ENCODE measurements around the gene UVRAG. TPM values are rescaled to one million over a fixed set of nuclear protein-coding genes. Genes with fewer than 3 reads are reported as not detected.
A peak's percentile ranks its signal among the peaks of the same experiment; 100 is the strongest.

UVRAG gene
- total RNA-seq, 1 experiment from 2014 or later = 31.3 TPM

GRCh38 chr11:75853971-75854370 lies 39.0 kb downstream of the UVRAG start:
- ChIA-PET CTCF (no interaction called here), POLR2A (no interaction called here)
- intact Hi-C loops (cut with micrococcal nuclease; ENCODE audit: unreplicated experiment) = no loop called here
- DNase-seq = no peak
- Histone ChIP-seq H3K4me3 (ENCODE audit: low read depth, low read length) (no peak overlapping the region), H3K36me3 (ENCODE audit: control insufficient read depth, insufficient read depth, low read length) (no peaks in the 10 kb centered on the region), H3K4me1 (peaks cover 21% of the 10 kb centered on the region), H3K9me3 (no peaks in the 10 kb centered on the region), H3K27me3 (replicated peaks; ENCODE audit: control insufficient read depth, insufficient read depth, low read length) (no peaks in the 10 kb centered on the region)
- peaks cover 18% of the 10 kb centered on the region for H3K36me3 Mint-ChIP-seq (ENCODE audit: insufficient read depth, unreplicated experiment)
- no peaks in the 10 kb centered on the region for H3K9me3 Mint-ChIP-seq (ENCODE audit: unreplicated experiment)
- BruUV-seq (replicated peaks) = no TSS peak
- H3K4me1 Mint-ChIP-seq (ENCODE audit: low read depth, unreplicated experiment) = peaks cover 18% of the 10 kb centered on the region
- H3K27me3 Mint-ChIP-seq (ENCODE audit: insufficient read depth, unreplicated experiment) = no peaks in the 10 kb centered on the region
- no peak overlapping the region for H3K4me3 Mint-ChIP-seq (ENCODE audit: unreplicated experiment)
- H3K27ac Mint-ChIP-seq (ENCODE audit: unreplicated experiment) = no peak overlapping the region
- TF ChIP-seq, protein P1, sequence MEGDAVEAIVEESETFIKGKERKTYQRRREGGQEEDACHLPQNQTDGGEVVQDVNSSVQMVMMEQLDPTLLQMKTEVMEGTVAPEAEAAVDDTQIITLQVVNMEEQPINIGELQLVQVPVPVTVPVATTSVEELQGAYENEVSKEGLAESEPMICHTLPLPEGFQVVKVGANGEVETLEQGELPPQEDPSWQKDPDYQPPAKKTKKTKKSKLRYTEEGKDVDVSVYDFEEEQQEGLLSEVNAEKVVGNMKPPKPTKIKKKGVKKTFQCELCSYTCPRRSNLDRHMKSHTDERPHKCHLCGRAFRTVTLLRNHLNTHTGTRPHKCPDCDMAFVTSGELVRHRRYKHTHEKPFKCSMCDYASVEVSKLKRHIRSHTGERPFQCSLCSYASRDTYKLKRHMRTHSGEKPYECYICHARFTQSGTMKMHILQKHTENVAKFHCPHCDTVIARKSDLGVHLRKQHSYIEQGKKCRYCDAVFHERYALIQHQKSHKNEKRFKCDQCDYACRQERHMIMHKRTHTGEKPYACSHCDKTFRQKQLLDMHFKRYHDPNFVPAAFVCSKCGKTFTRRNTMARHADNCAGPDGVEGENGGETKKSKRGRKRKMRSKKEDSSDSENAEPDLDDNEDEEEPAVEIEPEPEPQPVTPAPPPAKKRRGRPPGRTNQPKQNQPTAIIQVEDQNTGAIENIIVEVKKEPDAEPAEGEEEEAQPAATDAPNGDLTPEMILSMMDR (IDR thresholded peaks at IDR 0.05; ENCODE audit: insufficient read depth in 1 of 2, low read depth in 1 of 2, low read length in 1 of 2, severe bottlenecking in 1 of 2, unreplicated experiment in 1 of 2) = no peak

- peaks cover 18% of the 10 kb centered on the region for H3K4me1 Mint-ChIP-seq (ENCODE audit: low read depth, unreplicated experiment)
- H3K9me3 Mint-ChIP-seq (ENCODE audit: unreplicated experiment) = no peaks in the 10 kb centered on the region
- no peak for DNase-seq
- intact Hi-C loops (cut with micrococcal nuclease; ENCODE audit: unreplicated experiment) = no loop called here
- peaks cover 23% of the 10 kb centered on the region for H3K4me1 ChIP-seq
- H3K27ac Mint-ChIP-seq (ENCODE audit: unreplicated experiment) = no peak overlapping the region
- ChIA-PET POLR2A (no interaction called here), CTCF (interaction anchor here (1.1 kb wide), 1 partner anchor 52 kb away, joined by 3 read pairs; no protein-coding TSS in a partner anchor)
- peaks cover 18% of the 10 kb centered on the region for H3K36me3 Mint-ChIP-seq (ENCODE audit: insufficient read depth, unreplicated experiment)
- no peaks in the 10 kb centered on the region for H3K27me3 ChIP-seq (replicated peaks; ENCODE audit: control insufficient read depth, insufficient read depth, low read length)
- H3K27me3 Mint-ChIP-seq (ENCODE audit: insufficient read depth, unreplicated experiment) = no peaks in the 10 kb centered on the region
- TF ChIP-seq, protein P1 (IDR thresholded peaks at IDR 0.05; ENCODE audit: insufficient read depth in 1 of 2, low read depth in 1 of 2, low read length in 1 of 2, severe bottlenecking in 1 of 2, unreplicated experiment in 1 of 2) = no peak
- H3K4me3 Mint-ChIP-seq (ENCODE audit: unreplicated experiment) = no peak overlapping the region
- no peak overlapping the region for H3K4me3 ChIP-seq (ENCODE audit: low read depth, low read length)
- no TSS peak for BruUV-seq (replicated peaks)
- H3K36me3 ChIP-seq (ENCODE audit: control insufficient read depth, insufficient read depth, low read length) = no peaks in the 10 kb centered on the region
- no peaks in the 10 kb centered on the region for H3K9me3 ChIP-seq
Observed at GRCh38 chr11:75855206-75855605, 40.2 kb downstream of the UVRAG start.

DNA sequence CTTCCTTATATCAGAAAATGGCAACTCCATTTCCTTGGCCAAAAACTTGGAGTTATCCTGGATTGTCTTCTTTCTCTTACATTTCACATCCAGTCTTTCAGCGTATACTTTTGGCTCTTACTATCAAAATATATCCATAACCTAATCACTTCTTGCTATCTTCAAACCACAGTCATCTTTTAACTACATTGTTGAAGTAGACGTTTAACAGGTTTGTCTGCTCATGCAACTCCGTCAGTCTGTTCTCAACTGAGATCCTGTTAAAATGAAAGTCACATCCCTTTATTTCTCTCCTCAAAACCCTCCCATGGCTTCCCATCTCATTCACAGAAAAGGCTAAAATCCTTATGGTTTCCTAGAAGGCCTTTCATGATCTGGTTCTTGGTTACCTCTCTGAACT lies 41.9 kb downstream of the UVRAG start:
- H3K4me1 ChIP-seq = peaks cover 23% of the 10 kb centered on the region
- no peaks in the 10 kb centered on the region for H3K36me3 ChIP-seq (ENCODE audit: control insufficient read depth, insufficient read depth, low read length)
- Mint-ChIP-seq H3K27ac (ENCODE audit: unreplicated experiment) (peak overlapping the region; percentile 3), H3K27me3 (ENCODE audit: insufficient read depth, unreplicated experiment) (no peaks in the 10 kb centered on the region), H3K9me3 (ENCODE audit: unreplicated experiment) (no peaks in the 10 kb centered on the region), H3K4me3 (ENCODE audit: unreplicated experiment) (no peak overlapping the region), H3K4me1 (ENCODE audit: low read depth, unreplicated experiment) (peaks cover 18% of the 10 kb centered on the region), H3K36me3 (ENCODE audit: insufficient read depth, unreplicated experiment) (peaks cover 18% of the 10 kb centered on the region)
- CTCF ChIA-PET = interaction anchor here (0.7 kb wide), 1 partner anchor 23 kb away, joined by 3 read pairs; no protein-coding TSS in a partner anchor
- TF ChIP-seq, protein P1 (IDR thresholded peaks at IDR 0.05; ENCODE audit: insufficient read depth in 1 of 2, low read depth in 1 of 2, low read length in 1 of 2, severe bottlenecking in 1 of 2, unreplicated experiment in 1 of 2) = no peak
- BruUV-seq (replicated peaks) = no TSS peak
- no peaks in the 10 kb centered on the region for H3K27me3 ChIP-seq (replicated peaks; ENCODE audit: control insufficient read depth, insufficient read depth, low read length)
- intact Hi-C loops (cut with micrococcal nuclease; ENCODE audit: unreplicated experiment) = no loop called here
- H3K4me3 ChIP-seq (ENCODE audit: low read depth, low read length) = no peak overlapping the region
- no peak for DNase-seq
- no peaks in the 10 kb centered on the region for H3K9me3 ChIP-seq
- POLR2A ChIA-PET = no interaction called here

All from Caco-2 (cell line).